ENCODE measurements around the gene FAXDC2. TPM values are rescaled to one million over a fixed set of nuclear protein-coding genes. Genes with fewer than 3 reads are reported as not detected.

Gene FAXDC2
- polyA plus RNA-seq, 1 experiment = 13.6 TPM

- Histone ChIP-seq H3K36me3 (ENCODE audit: control insufficient read depth, insufficient read depth, low read length) (peaks cover 1% of the 10 kb centered on the region; the same call in 1 of the 2 replicates), H3K4me3 (ENCODE audit: low read depth, low read length) (no peak overlapping the region), H3K27me3 (ENCODE audit: control insufficient read depth, insufficient read depth, low read length) (no peaks in the 10 kb centered on the region)
- CTCF ChIA-PET = no interaction called here
- POLR2A ChIA-PET = no interaction called here
- no peak for TF ChIP-seq CTCF (IDR thresholded peaks at IDR 0.05; ENCODE audit: insufficient read depth, low read depth, low read length)
- no peak for DNase-seq (ENCODE audit: low read depth)
Measured at GRCh38 chr5:154773326-154773725, 77.1 kb downstream of the FAXDC2 start.

- ChIA-PET POLR2A (interaction anchor here (0.5 kb wide), 1 partner anchor 10 kb away, joined by 5 read pairs; no protein-coding TSS in a partner anchor), CTCF (interaction anchor here (1.0 to 1.6 kb wide), 3 partner anchors 11 to 121 kb away, joined by 4 to 6 read pairs (median 6); no protein-coding TSS in a partner anchor)
- H3K27me3 ChIP-seq (ENCODE audit: control insufficient read depth, insufficient read depth, low read length) = no peaks in the 10 kb centered on the region
- DNase-seq (ENCODE audit: low read depth) = peak; percentile 65
- peak overlapping the region; percentile 21 for H3K4me3 ChIP-seq (ENCODE audit: low read depth, low read length)
- TF ChIP-seq CTCF (IDR thresholded peaks at IDR 0.05; ENCODE audit: insufficient read depth, low read depth, low read length) = peak; percentile 26; the same call in 1 of the 2 replicates
- H3K36me3 ChIP-seq (ENCODE audit: control insufficient read depth, insufficient read depth, low read length) = peaks cover 1% of the 10 kb centered on the region; the same call in 1 of the 2 replicates
Measured at GRCh38 chr5:154771383-154771901, 79.0 kb downstream of the FAXDC2 start.

- ChIA-PET POLR2A (no interaction called here), CTCF (interaction anchor here (1.6 kb wide), 1 partner anchor 87 kb away, joined by 3 read pairs; no protein-coding TSS in a partner anchor)
- Histone ChIP-seq H3K27me3 (ENCODE audit: control insufficient read depth, insufficient read depth, low read length) (no peaks in the 10 kb centered on the region), H3K36me3 (ENCODE audit: control insufficient read depth, insufficient read depth, low read length) (peaks cover 1% of the 10 kb centered on the region; the same call in 1 of the 2 replicates), H3K4me3 (ENCODE audit: low read depth, low read length) (no peak overlapping the region)
- DNase-seq (ENCODE audit: low read depth) = no peak
- TF ChIP-seq CTCF (IDR thresholded peaks at IDR 0.05; ENCODE audit: insufficient read depth, low read depth, low read length) = no peak
Measured at GRCh38 chr5:154770111-154770510, 80.3 kb downstream of the FAXDC2 start.

Small RNA genes within 50 kb of the gene (small RNA-seq; reads per million reads assigned to genes)
- gene MIR378H (ENCODE audit: insufficient read length, low read depth, low replicate concordance) = not detected

Other genes with a start within 250 kb of the FAXDC2 start
- gene LARP1, start 95.2 kb downstream of the FAXDC2 start, polyA plus RNA-seq (2011; rRNA removed) = 51.5 and 59.0 TPM in 2 replicates
- gene CNOT8, start 8.0 kb upstream of the FAXDC2 start, polyA plus RNA-seq (2011; rRNA removed) = 38.8 and 49.4 TPM in 2 replicates
- 7.5 and 7.8 TPM in 2 replicates for gene GEMIN5, start 87.6 kb upstream of the FAXDC2 start, polyA plus RNA-seq (2011; rRNA removed)
- 32.0 and 40.8 TPM in 2 replicates for gene MRPL22, start 90.5 kb upstream of the FAXDC2 start, polyA plus RNA-seq (2011; rRNA removed)
- not detected in 2 replicates for gene KIF4B, start 163.2 kb upstream of the FAXDC2 start, polyA plus RNA-seq (2011; rRNA removed)

All from BJ (cell line).